IMR-90 (cell line): ENCODE measurements around the gene PROX2.

ENCODE experiments used
- CEBPB ChIP-seq: IDR thresholded peaks from 2 replicates; pipeline ENCODE4 v1.6.1; 2012; ENCODE audit warnings: low read depth, low read length, improper control_type of control experiment
- CTCF ChIP-seq: conservative IDR thresholded peaks from 2 replicates; pipeline ENCODE4 v1.5.1; 2012; ENCODE audit warnings: mild to moderate bottlenecking, low read depth, low read length, improper control_type of control experiment
- MAFK ChIP-seq: IDR thresholded peaks from 2 replicates; pipeline ENCODE4 v1.6.1; 2012; ENCODE audit warnings: low read depth, low read length, improper control_type of control experiment
- MAZ ChIP-seq: IDR thresholded peaks from 2 replicates; pipeline ENCODE4 v1.6.1; 2012; ENCODE audit warnings: low read depth, mild to moderate bottlenecking, low read length, improper control_type of control experiment, moderate library complexity, borderline replicate concordance
- MXI1 ChIP-seq: IDR thresholded peaks from 2 replicates; pipeline ENCODE4 v1.6.1; 2012; ENCODE audit warnings: low read depth, mild to moderate bottlenecking, low read length, moderate library complexity, borderline replicate concordance
- NFE2L2 ChIP-seq: fragments of 150-350 bp; IDR thresholded peaks from 2 replicates; pipeline ENCODE4 v1.6.1; 2016; ENCODE audit warnings: low read depth, mild to moderate bottlenecking, low read length
- POLR2A ChIP-seq: IDR thresholded peaks from 2 replicates; pipeline ENCODE4 v1.6.1; 2012; ENCODE audit warnings: mild to moderate bottlenecking, low read depth, low read length
- RAD21 ChIP-seq: IDR thresholded peaks from 2 replicates; pipeline ENCODE4 v1.6.1; 2012; ENCODE audit warnings: low read length, improper control_type of control experiment

- TF ChIP-seq MAFK (no peak), CTCF (no peak), MXI1 (no peak), POLR2A (no peak), NFE2L2 (no peak), RAD21 (no peak), CEBPB (no peak), MAZ (no peak)
These were observed 17.9 kb downstream of the PROX2 start for GRCh38 chr14:74858022-74858421.
